Measurements from ENCODE around the gene EYA3. TPM values are rescaled to one million over a fixed set of nuclear protein-coding genes. Genes with fewer than 3 reads are reported as not detected.
A peak's percentile ranks its signal among the peaks of the same experiment; 100 is the strongest.

EYA3 gene
- total RNA-seq, 1 donor from 2014 or later: 17.5 TPM

DNA sequence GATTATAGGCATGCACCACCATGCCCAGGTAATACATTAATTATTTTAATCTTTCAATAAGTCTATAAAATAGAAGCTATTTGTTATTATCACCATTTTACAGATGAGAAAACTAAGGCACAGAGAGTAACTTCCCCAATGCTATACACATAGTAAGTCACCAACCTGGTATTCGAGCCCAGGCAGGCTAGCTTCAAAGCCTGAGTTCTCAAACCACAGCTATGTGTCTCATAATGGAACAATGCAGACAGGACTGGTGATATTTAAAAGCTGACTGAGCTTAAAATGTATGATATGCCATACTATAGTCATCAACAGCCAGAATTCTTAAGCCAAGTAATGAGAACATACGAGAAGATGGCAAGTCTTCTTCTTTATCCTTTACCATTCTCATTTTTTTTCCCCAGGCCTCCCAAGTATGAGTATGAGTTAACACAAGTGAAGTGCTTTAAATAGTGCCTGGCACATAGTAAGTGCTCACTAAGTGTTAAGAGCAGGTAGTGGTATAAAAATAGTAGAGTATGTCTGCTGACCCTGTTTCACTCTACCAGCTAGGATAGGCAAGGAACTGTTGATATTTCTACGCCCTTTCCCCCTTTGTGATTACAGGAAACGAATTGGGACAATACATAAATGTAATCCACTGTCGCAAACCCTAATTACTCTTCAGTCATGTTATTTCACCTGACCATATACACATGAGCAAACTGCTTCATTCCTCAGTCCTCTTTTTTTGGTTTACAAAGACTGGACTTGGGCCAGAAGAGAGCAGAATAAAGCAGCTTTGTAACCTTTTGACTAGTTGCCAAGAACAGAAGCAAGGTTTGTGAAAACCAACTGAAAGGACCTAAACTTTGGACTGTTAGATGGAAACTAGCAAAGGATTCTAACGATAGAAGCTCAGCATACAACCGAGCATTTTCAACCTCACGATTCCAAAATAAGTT is 9.5 kb downstream of the EYA3 start:
- TF ChIP-seq CTCF (IDR thresholded peaks at IDR 0.05): no peak

GRCh38 chr1:28078262-28078661 is 10.1 kb downstream of the EYA3 start:
- Mint-ChIP-seq H3K27me3 (ENCODE audit: unreplicated experiment) (no peaks in the 10 kb centered on the region), H3K9me3 (ENCODE audit: unreplicated experiment) (no peaks in the 10 kb centered on the region), H3K36me3 (ENCODE audit: unreplicated experiment) (peaks cover 5% of the 10 kb centered on the region), H3K4me1 (ENCODE audit: unreplicated experiment) (peaks cover 17% of the 10 kb centered on the region), H3K4me3 (ENCODE audit: unreplicated experiment) (no peak overlapping the region), H3K27ac (ENCODE audit: unreplicated experiment) (no peak overlapping the region)
- TF ChIP-seq CTCF (IDR thresholded peaks at IDR 0.05): no peak
- no peak for DNase-seq (ENCODE audit: extremely low spot score, unreplicated experiment)

More for the DNA sequence above, 9.5 kb downstream of the EYA3 start:
- H3K36me3 Mint-ChIP-seq (ENCODE audit: unreplicated experiment): peaks cover 5% of the 10 kb centered on the region
- peaks cover 17% of the 10 kb centered on the region for H3K4me1 Mint-ChIP-seq (ENCODE audit: unreplicated experiment)
- H3K27ac Mint-ChIP-seq (ENCODE audit: unreplicated experiment): no peak overlapping the region
- no peak overlapping the region for H3K4me3 Mint-ChIP-seq (ENCODE audit: unreplicated experiment)
- H3K9me3 Mint-ChIP-seq (ENCODE audit: unreplicated experiment): no peaks in the 10 kb centered on the region
- H3K27me3 Mint-ChIP-seq (ENCODE audit: unreplicated experiment): no peaks in the 10 kb centered on the region
- no peak for DNase-seq (ENCODE audit: extremely low spot score, unreplicated experiment)

DNA sequence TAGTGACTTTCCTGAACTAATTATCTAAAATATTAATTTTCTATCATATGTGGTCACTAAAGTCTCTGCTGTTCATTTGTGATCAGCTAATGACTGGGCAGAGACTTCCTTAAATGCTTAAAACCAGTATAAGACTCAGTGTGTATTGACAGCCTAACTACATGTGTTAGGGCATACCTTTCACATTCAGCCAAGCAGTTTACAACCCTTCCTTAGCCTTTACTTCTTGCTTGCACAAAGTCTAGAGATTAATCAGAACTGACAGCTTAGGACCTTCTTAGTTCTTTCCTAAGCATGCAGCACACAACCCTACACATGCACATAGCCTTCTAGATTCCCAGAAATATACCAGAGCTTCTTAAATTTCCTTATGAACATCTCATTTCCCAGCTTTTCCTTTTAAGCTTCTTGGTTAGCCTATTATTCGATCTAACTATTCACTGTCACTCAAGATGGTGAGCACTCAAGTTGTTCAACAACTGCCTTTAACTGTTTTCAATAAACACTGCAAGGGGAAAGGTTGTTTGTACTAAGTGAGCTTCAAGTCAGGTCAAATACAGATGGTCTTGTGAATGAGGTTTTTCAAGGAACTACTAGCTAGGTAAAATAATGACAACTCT is 13.4 kb downstream of the EYA3 start:
- peaks cover 3% of the 10 kb centered on the region for H3K36me3 Mint-ChIP-seq (ENCODE audit: unreplicated experiment)
- no peak overlapping the region for H3K4me3 Mint-ChIP-seq (ENCODE audit: unreplicated experiment)
- no peaks in the 10 kb centered on the region for H3K27me3 Mint-ChIP-seq (ENCODE audit: unreplicated experiment)
- peaks cover 3% of the 10 kb centered on the region for H3K9me3 Mint-ChIP-seq (ENCODE audit: unreplicated experiment)
- no peak for TF ChIP-seq CTCF (IDR thresholded peaks at IDR 0.05)
- H3K4me1 Mint-ChIP-seq (ENCODE audit: unreplicated experiment): peaks cover 46% of the 10 kb centered on the region
- H3K27ac Mint-ChIP-seq (ENCODE audit: unreplicated experiment): no peak overlapping the region
- no peak for DNase-seq (ENCODE audit: extremely low spot score, unreplicated experiment)

DNA sequence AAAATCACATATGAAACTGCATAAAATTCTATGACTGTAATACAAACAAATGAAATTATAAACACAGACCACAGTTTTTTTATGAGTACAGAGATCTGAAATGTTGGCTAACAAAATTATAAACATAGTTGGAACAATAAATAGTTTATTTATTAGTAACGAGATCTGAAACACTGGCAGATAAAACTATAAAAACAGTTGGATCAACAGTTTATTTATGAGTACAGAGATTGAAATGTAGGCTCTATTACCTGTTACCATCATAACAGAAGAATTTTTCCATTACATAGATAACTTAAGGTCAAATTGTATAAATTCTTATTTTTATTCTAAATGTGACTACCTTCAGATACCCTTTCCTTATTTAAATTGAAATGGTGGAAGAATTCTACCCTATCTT is 14.5 kb downstream of the EYA3 start:
- H3K36me3 Mint-ChIP-seq (ENCODE audit: unreplicated experiment): no peaks in the 10 kb centered on the region
- peaks cover 51% of the 10 kb centered on the region for H3K4me1 Mint-ChIP-seq (ENCODE audit: unreplicated experiment)
- peaks cover 3% of the 10 kb centered on the region for H3K9me3 Mint-ChIP-seq (ENCODE audit: unreplicated experiment)
- TF ChIP-seq CTCF (IDR thresholded peaks at IDR 0.05): no peak
- DNase-seq (ENCODE audit: extremely low spot score, unreplicated experiment): no peak
- no peak overlapping the region for H3K4me3 Mint-ChIP-seq (ENCODE audit: unreplicated experiment)
- no peaks in the 10 kb centered on the region for H3K27me3 Mint-ChIP-seq (ENCODE audit: unreplicated experiment)
- no peak overlapping the region for H3K27ac Mint-ChIP-seq (ENCODE audit: unreplicated experiment)

- TF ChIP-seq CTCF (IDR thresholded peaks at IDR 0.05): no peak
- Mint-ChIP-seq H3K36me3 (ENCODE audit: unreplicated experiment) (no peaks in the 10 kb centered on the region), H3K27ac (ENCODE audit: unreplicated experiment) (peak overlapping the region; percentile 84), H3K9me3 (ENCODE audit: unreplicated experiment) (peaks cover 3% of the 10 kb centered on the region), H3K27me3 (ENCODE audit: unreplicated experiment) (no peaks in the 10 kb centered on the region), H3K4me3 (ENCODE audit: unreplicated experiment) (no peak overlapping the region), H3K4me1 (ENCODE audit: unreplicated experiment) (peaks cover 54% of the 10 kb centered on the region)
- no peak for DNase-seq (ENCODE audit: extremely low spot score, unreplicated experiment)
Observed at GRCh38 chr1:28071813-28072212, 16.6 kb downstream of the EYA3 start.

All from osteocyte (in vitro differentiated cells).